Activated CD8-positive, alpha-beta memory T cell treated with anti-CD3 and anti-CD28 coated beads for 48 hours (primary cell): Measurements from ENCODE around the gene RPL29.

ENCODE experiments used
- DNase-seq, 3 experiments: peaks; one replicate each; pipeline ENCODE4 v3.0.0-alpha.2; 2020; ENCODE audit warnings: low read depth in 2 of 3, low spot score in 2 of 3

Gene RPL29

GRCh38 chr3:52026041-52026440, 30.3 kb upstream of the RPL29 start:
- DNase-seq, result no peak

GRCh38 chr3:52025453-52025852, 29.8 kb upstream of the RPL29 start:
- no peak for DNase-seq

GRCh38 chr3:52024765-52025452, 29.2 kb upstream of the RPL29 start:
- no peak for DNase-seq

- no peak for DNase-seq
Observed at GRCh38 chr3:52023860-52024764, 28.4 kb upstream of the RPL29 start.

GRCh38 chr3:52023101-52023770, 27.5 kb upstream of the RPL29 start:
- no peak for DNase-seq

GRCh38 chr3:52022323-52023100, 26.8 kb upstream of the RPL29 start:
- DNase-seq, result no peak

GRCh38 chr3:52021489-52022268, 26.0 kb upstream of the RPL29 start:
- DNase-seq, result no peak

- no peak for DNase-seq
Observed at GRCh38 chr3:52020796-52021195, 25.1 kb upstream of the RPL29 start.

- DNase-seq, result no peak
Observed at GRCh38 chr3:52019352-52020080, 23.8 kb upstream of the RPL29 start.

- no peak for DNase-seq
Observed at GRCh38 chr3:52018319-52019000, 22.8 kb upstream of the RPL29 start.

GRCh38 chr3:52017586-52017985, 21.9 kb upstream of the RPL29 start:
- DNase-seq, result no peak

GRCh38 chr3:52015438-52016228, 19.9 kb upstream of the RPL29 start:
- DNase-seq, result no peak

- DNase-seq, result no peak
Observed at GRCh38 chr3:52014613-52015012, 18.9 kb upstream of the RPL29 start.

- DNase-seq, result no peak
Observed at GRCh38 chr3:52013802-52014598, 18.3 kb upstream of the RPL29 start.

GRCh38 chr3:52012699-52013098, 17.0 kb upstream of the RPL29 start:
- DNase-seq, result no peak

GRCh38 chr3:52010431-52010830, 14.7 kb upstream of the RPL29 start:
- DNase-seq, result no peak

- DNase-seq, result no peak
Observed at GRCh38 chr3:52007291-52007690, 11.6 kb upstream of the RPL29 start.

- DNase-seq, result no peak
Observed at GRCh38 chr3:52006820-52007133, 11.1 kb upstream of the RPL29 start.
